Stimulated activated CD4-positive, alpha-beta T cell treated with anti-CD3 and anti-CD28 coated beads, Interleukin-4, amount 100 ng/mL, for 1 hour (primary cell): ENCODE measurements around the gene CKMT1B.
"Not testable (repeated sequence)": the region's sequence is repeated elsewhere in the genome, so short reads cannot be mapped to it uniquely, and the experiment has no call there.

ENCODE experiments used
- DNase-seq: peaks from one replicate; pipeline ENCODE4 v3.0.0-alpha.2; 2020

CKMT1B gene

DNA sequence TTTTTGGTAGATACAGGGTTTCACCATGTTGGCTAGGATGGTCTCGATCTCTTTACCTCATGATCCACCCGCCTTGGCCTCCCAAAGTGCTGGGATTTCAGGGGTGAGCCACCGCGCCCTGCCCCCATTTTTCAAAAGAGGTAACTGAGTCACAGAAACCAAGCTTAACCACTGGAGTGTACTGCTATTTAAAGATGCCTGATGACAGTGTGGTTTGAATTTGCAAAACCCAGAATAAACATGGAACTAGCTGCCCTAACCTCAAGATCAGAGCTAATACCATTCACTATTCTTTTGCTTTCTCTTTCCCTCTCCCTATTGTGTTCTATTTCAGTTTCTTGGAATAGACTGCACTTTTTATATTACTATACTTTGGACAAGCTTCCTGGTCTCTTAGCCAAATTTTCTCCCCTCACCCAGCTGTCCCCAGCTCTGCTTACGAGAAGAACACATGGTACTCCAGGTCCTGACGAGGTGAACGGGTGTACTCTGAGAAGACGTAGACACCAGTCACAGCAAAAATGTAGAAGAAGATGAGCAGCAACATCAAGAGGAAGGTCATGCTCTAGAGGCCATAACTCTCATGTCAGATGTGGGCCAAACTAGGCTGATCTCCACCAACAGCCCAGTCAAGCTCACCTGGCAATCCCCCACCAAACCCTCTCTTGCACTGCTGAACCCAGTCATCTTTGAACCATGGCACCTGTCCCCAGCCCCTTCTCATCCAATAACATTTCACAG, 44.8 kb downstream of the CKMT1B start:
- DNase-seq: not testable (repeated sequence)
